HG03095 (cell line): ENCODE data around the gene IGLL5.
"Not testable (repeated sequence)": the region's sequence is repeated elsewhere in the genome, so short reads cannot be mapped to it uniquely, and the experiment has no call there.

Experiments
- ATAC-seq: cut with Tn5 transposase; IDR thresholded peaks from one replicate; pipeline ENCODE4 v1.9.1; 2021; ENCODE audit warnings: moderate library complexity; ENCODE audit not compliant: unreplicated experiment

IGLL5 gene

GRCh38 chr22:22912988-22913253 is 25.3 kb downstream of the IGLL5 start:
- no peak for ATAC-seq

- ATAC-seq, result no peak
Measured at GRCh38 chr22:22913989-22914388, 26.4 kb downstream of the IGLL5 start.

GRCh38 chr22:22914726-22915669 is 27.4 kb downstream of the IGLL5 start:
- ATAC-seq, result no peak

- no peak for ATAC-seq
Measured at GRCh38 chr22:22915670-22916035, 28.0 kb downstream of the IGLL5 start.

- ATAC-seq, result no peak
Measured at GRCh38 chr22:22916215-22916951, 28.8 kb downstream of the IGLL5 start.

GRCh38 chr22:22916952-22917290 is 29.3 kb downstream of the IGLL5 start:
- ATAC-seq, result no peak

- ATAC-seq, result no peak
Measured at GRCh38 chr22:22917377-22917776, 29.8 kb downstream of the IGLL5 start.

- no peak for ATAC-seq
Measured at GRCh38 chr22:22918297-22918965, 30.8 kb downstream of the IGLL5 start.

- ATAC-seq, result no peak
Measured at GRCh38 chr22:22919041-22919440, 31.4 kb downstream of the IGLL5 start.

GRCh38 chr22:22920104-22920654 is 32.6 kb downstream of the IGLL5 start:
- no peak for ATAC-seq

GRCh38 chr22:22920910-22921550 is 33.4 kb downstream of the IGLL5 start:
- ATAC-seq, result no peak

GRCh38 chr22:22921575-22921974 is 34.0 kb downstream of the IGLL5 start:
- ATAC-seq, result no peak

- ATAC-seq, result not testable (repeated sequence)
Measured at GRCh38 chr22:22922092-22922953, 34.7 kb downstream of the IGLL5 start.

- no peak for ATAC-seq
Measured at GRCh38 chr22:22922954-22923319, 35.3 kb downstream of the IGLL5 start.

- no peak for ATAC-seq
Measured at GRCh38 chr22:22923379-22923778, 35.8 kb downstream of the IGLL5 start.

- no peak for ATAC-seq
Measured at GRCh38 chr22:22923930-22924329, 36.3 kb downstream of the IGLL5 start.

- no peak for ATAC-seq
Measured at GRCh38 chr22:22924369-22925145, 36.9 kb downstream of the IGLL5 start.

GRCh38 chr22:22925146-22925804 is 37.7 kb downstream of the IGLL5 start:
- no peak for ATAC-seq

- ATAC-seq, result no peak
Measured at GRCh38 chr22:22925805-22926369, 38.3 kb downstream of the IGLL5 start.
